GM20431 (cell line): ENCODE results near the gene NPAS3.

Experiments
- in situ Hi-C: fragments of 300-500 bp; cut with MseI, MboI; formaldehyde crosslinking; loops from one replicate; pipeline ENCODE4 v1.15.0; 2020; ENCODE audit warnings: low sequenced_read_pairs; ENCODE audit not compliant: unreplicated experiment

The NPAS3 gene

DNA sequence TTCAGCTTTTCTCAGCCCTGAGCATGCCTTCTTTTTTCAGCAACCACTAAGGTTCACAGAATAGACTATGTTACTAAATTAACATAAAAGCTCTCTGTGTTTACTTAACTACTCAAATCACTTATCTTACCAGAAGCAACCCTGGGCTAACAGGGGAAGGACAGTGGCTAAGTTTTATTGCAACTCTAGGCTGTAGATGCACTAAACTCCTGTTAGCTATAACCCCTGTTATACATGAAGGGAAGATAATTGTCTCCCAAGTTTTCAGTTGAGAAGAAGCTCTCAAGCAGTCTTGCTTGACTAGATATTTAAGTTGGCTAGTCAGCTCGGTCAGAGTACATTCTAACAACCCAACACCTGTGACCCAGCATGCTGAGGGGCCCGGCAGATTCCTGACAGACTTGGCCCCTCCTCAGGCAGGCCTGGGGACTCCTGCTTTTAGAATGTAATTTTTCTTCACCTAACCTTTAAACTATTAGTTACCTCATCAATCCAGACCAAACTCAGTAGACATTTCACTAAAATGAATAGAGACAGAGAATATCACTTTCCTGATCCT is 547.7 kb downstream of the NPAS3 start:
- in situ Hi-C loops: no loop called here

DNA sequence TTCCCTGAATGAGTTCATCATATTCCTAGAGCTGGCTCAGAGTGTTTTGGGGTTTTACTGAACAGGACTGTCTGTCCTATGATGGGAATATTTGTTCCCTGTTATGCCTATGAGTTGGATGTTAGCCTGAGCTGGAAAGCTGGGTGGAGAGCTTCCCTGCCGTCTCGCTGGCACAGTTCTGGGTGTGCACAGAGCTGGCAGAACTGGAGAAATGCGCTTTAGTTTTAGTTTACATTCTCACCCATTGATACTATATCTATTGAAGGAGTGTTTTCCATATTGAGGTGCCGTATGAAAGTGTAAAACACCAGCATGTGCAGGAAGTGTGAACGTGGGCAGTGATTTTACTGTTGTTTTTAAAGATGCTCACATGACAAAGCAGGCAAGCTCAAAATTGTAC is 549.9 kb downstream of the NPAS3 start:
- in situ Hi-C loops: no loop called here

DNA sequence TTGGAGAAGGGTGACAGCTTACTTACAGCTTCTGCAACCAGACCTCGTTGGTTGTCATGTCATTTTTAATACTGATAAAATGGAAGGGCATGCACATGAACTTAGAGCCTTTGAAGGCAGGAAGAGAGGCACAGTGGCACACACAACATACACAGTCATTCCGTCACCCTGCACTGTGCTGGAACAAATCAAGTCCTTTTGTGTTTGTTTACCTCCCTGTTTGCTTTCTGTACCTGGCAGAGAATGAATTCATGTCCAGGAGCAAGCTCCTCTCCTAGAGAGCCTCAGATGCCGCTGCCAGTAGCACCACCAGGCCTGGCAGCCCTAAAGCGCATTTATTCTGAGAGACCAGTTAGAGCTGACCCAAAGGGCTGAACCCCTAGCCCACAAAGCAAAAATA is 551.9 kb downstream of the NPAS3 start:
- in situ Hi-C loops: no loop called here

DNA sequence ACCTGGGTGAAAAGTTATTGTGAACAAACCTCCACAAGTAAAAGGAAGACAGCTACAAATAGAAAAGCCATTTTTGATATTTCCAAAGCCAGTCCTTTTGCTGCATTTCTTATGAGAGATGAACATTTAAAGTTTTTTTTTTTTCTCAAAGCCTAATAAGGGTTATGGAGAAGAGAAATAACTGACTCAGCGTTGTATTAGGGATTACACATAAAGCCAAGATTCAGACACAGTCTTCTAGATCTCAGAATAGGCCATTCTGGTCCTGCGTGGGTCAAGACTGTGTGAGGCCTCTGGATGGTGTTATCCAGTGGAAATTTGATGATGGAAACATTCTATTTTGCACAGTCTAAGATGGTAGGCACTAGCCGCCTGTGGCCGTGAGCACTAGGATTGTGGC is 552.4 kb downstream of the NPAS3 start:
- in situ Hi-C loops: no loop called here

DNA sequence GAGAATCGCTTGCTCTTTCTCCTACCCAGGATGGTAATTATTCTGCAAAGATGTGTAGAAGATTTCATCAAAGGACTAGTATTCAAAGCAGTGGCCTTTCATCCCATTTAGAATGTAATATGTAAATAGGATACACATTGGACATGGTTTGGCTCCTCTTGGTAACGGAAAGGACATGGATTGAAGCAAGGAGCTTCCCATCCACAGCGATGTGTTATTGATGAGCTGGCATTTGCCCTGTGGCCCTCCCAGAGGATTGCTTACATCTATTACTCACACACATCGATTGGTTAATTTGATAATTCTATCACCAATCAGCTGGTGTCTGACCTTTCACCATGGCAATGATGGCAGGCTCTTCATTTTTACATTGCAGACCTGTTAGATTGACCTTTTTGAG is 553.8 kb downstream of the NPAS3 start:
- in situ Hi-C loops: no loop called here

DNA sequence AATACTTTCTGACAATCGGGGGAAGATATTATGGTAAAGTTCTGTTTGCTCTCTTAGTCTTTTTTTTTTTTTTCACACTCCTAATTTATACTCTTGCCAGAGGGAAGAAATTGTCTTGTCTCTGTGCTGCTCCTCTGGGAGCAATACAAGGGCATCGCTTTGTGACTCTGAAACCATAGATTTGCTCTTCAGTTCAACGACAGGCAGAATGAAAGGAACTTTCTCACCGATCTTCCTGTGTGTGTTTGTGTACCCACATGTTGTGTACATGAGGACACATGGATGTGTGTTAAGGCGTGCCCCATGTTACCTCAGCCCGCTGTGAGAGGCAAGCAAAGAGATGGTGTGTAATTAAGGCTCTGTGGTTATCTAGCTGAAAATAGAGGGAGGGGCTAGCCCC is 554.6 kb downstream of the NPAS3 start:
- in situ Hi-C loops: no loop called here

DNA sequence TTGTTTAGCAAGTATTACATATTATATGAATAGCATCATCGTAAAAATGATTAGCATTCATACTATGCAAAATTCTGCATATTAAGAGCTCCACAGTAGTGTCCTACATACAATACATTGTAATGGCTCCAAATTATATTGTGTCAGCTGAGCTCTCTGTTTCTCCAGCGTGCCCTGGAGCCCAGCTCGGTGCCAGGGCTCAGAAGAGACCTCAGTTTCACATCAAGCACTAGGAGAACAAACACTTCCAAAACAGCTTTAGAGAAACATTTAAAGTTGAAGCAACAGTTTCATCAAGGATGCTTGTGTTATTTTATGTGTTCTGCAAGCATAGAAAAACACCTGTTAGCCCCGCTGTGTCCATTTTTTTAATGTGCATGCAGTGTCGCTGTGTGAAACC is 555.3 kb downstream of the NPAS3 start:
- in situ Hi-C loops: no loop called here

DNA sequence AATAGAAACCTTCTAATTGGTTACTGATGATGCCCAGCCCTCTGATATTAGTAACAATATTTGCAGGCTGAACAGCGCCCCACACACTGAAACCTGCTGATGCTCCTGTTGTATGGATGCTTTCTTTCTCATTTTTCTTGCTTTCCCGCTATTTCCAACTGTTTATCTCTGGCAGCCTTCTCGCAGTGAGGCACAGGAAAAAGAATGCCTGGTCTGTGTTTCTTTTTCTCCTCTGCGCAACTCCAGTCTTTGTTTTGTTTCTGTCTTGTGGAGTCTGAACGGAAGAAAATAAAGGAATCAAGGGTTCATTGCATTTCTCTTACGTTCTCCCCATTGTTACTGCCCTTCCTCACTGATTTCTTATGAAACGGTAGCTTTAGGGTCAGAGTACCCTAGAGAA is 561.0 kb downstream of the NPAS3 start:
- in situ Hi-C loops: no loop called here

DNA sequence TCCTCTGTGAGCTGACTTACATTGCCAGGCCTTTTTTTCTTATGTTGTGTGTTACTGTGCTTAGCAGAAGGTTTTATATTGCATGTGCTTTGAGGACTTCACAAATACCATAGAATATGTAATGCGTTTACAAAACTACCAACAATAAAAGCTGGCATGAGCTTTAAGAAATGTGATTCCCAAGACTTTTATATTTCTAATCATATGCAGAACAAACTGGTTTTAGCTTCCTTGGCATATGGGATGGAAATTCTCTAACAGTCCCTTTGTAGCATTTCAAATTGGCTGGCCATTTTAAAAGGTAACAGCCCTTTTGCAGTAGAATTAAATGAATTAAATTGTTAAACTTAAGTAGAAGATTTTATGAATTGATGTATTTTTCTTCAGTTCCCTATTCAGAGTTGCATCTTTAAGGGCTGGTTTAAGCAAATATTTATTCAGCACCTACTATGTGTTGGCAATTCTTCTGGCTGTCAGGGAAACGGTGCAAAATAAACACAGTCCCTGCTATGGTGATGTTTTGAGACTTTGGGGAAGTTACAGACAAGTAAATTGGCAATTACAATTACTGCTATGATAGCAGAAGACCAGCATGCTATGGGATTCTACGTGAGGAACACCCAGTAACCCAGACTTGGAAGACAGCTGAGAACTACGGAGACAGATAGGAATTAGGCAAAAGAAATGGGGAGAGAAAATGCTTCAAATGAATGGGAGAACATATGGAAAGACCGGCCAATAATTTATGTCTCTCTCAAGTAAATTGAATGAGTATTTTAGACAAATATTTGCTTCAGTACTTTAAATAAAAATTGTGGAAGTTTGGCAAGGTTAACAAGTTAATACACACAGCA is 565.8 kb downstream of the NPAS3 start:
- in situ Hi-C loops: no loop called here

DNA sequence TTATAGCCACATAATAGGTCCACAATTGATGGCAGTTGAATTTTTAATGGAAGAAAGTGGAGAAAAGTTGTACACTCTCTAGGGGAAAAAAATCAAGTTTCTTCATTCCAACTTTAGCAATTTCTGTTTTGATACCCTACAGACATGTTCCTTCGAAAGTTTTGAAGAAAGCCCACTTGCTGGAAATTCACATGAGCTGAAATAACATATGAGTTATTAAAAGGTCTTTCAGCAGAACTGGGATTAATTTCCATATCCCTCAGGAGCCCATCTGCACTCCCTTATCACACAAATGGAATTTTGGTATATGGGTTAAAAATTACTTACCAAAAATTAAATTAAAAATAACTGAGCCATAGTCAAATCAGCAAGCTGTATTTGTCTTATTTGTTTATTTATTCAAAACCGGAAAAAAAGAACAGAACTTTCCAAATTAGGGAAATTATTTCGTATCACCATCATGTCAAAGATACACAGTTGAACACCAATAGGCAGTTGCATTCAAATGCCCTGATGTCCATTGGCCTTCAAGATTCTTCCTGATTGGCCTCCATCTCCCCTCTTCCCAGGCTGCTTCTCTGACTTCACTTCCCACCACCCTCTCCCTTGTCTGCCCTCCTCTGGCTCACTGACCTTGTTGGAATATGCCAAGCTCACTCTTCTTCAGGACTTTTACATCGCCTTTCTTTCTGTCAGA is 566.7 kb downstream of the NPAS3 start:
- in situ Hi-C loops: no loop called here

DNA sequence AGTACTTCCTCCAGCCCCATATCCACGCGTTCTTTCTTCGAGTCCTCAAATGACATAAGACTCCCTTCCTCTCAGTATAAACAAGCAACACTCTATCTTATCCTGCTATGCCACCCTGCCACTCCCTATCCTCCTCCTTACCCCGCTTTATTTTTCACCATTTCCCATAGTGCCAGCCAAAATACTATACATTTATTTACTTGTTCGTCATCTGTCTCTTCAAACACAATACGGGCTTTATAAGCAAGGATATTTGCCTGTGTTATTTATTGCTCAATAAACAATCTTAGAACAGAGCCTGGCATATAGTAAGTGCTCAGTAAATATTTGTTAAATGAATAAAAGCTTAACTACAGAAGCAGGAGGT is 567.3 kb downstream of the NPAS3 start:
- in situ Hi-C loops: no loop called here

DNA sequence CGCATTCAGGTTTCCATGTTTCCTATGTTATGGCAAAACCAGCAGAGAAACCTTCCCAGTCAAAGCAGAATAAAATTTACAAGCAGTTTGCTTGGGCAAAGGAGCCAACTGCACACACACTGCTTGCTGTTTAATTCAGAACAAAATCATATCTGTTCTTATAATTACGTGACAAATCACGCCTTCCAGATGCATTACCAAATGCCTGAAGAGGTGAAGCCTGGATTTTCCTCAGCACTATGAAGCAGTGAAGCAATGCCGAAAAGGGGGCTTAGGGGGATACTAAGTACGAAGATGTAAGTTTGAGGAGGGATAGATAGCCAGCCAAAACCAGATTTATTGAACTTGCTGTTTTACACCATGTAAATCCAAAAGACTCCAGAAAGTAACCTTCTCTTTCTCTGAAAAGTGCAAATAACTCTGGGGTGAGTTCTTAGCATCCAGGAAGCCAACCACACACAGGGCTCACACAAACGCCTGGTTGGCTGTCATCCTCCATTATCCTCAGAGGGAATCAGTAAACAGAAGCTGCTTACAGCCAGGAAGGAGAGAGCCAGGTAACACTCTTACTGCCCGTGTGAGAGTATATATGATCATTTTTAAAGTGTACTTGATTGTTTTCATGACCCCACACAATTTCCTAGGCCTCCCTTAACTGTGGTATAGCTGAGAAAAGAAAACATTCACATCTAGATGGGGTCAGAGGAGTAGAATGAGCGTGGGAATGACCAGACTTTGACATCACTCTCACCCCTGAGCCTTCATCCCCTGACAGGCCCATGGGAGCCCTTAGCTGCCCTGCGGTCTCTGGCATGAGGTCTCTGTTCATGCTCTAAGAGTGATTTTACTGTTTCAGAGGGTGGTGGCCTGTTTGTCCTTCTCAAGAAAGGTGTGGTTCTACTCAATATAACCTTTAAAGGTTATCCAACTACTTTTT is 569.7 kb downstream of the NPAS3 start:
- in situ Hi-C loops: no loop called here

DNA sequence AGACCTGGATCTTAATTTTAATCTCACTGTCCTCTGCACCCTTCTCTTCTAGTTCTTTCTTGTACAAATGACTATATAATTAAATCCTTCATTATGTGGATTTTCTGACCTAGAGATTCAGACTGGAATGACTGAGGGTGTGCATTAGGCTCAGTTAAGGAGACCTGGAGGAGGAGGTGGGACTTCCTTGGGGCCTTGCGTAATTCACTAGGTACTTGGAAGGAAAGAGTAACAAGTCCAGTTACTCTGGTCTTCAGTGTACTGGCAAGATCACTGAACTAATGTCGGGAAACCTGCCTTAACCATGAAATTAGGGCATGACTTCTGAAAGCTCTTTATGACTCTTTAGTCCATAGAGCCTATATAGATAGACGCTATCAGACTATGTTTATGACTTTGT is 570.8 kb downstream of the NPAS3 start:
- in situ Hi-C loops: no loop called here

DNA sequence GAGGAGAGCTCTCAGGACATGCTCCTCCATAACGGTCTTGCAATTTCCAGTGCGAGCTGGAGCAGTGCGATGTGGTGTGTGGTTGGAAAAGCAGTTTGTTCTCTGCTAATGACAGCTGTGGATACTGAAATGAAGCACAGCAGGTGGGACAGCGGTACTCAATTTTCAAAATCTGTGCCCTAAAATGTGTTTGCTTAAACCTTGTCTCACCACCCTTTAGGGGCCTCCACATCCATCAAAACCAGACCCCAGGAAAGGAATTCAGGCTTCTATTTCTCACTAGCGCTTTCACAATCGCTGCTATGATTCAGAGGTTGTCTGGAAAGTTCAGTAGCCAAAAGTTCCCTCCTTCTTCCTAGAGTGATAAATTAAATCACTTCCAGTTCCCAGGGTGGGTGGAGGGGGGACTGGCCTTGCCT is 571.4 kb downstream of the NPAS3 start:
- in situ Hi-C loops: no loop called here

DNA sequence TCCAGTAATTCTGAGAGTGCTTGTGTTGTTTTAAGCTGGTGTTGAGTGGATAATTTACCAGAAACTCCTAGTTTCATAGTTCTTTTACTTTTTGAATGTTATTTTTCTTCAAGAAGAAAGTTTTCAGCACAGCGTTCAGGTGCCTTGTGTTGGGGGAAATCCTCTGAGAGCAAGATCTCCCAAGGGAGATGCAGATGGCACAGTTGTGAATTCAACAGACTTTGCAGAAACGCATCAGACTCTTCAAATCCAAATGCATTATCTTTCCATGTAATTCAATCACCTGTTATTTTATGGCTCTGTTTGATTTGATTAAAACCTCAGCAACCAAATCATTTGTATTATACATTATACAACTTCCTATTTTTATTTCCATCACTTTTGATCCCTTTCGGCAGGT is 572.3 kb downstream of the NPAS3 start:
- in situ Hi-C loops: no loop called here

DNA sequence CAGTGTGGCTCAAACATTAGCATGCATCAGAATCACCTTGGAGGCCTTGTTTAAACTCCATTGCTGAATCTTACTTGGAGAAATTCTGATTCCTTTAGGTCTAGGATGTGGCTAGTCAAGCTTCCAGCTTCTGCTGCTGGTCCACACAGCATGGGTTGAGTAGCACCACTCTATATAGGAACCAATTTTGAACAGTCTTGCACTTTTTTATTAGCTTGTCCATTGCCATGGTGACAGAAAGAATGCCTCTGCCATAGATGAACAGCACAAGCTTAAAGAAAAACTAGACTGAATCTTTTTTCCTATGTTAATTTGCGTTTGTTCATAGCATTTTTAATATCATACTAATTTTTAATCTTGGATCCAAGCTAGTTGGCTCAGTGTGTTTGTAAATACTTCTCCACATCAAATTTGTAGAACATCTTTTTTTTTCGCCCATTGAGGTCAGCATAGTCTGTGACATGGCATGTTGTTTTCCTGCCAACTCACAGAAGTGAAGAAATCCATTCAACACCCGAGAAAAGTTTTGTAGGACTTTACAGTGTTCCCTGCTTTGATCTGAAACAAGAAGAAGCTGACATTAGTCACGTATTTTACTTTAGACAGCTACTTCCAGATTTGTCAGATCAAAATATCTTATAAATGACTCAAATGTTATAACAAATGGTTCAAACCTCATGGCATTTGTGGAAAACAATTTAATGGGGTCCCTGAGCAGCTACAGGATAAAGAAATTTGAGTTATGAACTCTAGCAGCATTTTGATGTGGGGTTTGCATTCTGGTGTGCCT is 573.4 kb downstream of the NPAS3 start:
- in situ Hi-C loops: no loop called here

DNA sequence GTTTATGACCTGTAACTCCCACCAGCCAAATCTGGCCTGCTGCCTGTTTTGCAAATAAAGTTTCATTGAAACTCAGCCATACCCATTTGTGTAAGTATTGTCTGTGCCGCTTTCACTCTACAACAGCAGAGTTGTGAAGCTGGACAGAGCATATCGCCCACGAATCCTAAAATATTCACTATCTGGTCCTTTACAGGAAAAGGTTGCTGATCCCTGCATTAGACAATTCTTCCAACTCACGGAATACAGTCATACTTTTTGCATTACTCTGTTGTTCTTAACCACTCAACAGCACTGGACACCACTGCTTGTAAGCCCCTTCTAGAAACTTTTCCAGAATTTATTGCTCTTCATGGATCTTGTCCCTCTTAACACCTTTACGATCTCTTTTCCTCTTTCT is 576.8 kb downstream of the NPAS3 start:
- in situ Hi-C loops: no loop called here

DNA sequence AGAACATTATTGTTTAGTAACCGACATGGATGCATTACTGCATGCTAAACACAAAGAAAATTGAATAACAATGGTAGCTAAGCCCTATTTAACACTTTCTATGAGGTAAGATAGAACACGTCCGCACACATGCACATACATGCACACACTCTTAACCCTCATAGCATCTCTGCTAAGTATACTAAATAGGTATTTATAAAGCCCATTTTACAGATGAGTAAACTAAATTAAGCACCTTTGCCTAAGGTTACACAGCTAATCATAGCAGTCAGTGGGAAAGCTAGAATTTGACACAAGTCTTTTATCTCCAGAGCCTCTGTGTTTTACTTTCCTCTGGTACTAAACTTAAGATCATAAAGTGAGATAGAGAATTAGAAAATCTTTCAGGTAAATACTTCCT is 577.2 kb downstream of the NPAS3 start:
- in situ Hi-C loops: no loop called here

DNA sequence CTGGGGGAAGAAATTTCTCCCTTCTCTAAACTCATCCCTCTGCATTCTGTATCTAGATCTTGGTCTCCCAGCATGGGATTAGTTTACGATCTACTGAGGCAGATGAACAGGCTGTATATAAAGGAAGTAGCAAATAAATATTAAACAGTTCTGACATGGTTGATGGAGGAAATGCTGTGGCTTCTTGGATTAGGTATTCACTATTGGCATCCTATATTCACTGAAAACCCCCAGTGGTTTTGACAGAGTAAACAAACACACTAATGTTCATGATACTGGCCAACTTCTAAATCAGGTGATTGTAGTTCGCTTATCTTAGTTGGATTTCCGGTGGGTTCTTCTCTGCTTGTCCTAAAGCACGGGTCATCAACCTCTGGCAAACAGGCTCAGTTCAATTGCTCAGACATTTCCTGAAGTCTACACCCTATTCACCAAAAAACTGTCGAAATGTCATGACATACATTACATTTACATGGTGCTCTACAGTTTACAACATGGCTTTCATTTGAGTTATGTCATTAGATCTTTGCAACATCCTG is 578.3 kb downstream of the NPAS3 start:
- in situ Hi-C loops: no loop called here
